ENCODE measurements around the gene PHLDB2.

Gene PHLDB2

DNA sequence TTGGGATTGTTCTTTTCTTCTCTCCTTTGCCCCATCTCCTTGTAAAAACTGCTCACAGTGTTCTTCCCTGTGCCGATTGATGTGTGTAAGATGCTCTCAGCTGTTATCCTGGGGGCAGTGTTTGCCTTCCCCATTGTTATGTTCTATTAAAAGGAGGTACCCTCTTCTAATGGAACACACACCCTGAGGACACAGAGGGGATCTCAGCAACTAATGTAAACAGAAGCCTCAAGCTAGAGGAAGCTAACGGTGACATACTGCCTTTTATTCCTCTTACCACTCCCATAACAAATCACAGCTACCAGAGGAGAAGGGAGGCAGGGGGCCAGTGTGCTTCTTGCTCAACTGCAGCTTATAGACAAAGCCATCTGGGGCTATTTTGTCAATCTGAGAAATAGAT lies 141.9 kb downstream of the PHLDB2 start:
- CTCF ChIA-PET, result interaction anchor here (1.8 to 6.9 kb wide), 3 partner anchors 9 to 12 kb away, joined by 4 to 55 read pairs (median 47); no protein-coding TSS in a partner anchor
- no peak overlapping the region for H3K27ac Mint-ChIP-seq
- DNase-seq, result no peak
- peaks cover 14% of the 10 kb centered on the region for H3K27me3 Mint-ChIP-seq
- H3K4me3 Mint-ChIP-seq, result no peak overlapping the region
- no peaks in the 10 kb centered on the region for H3K36me3 Mint-ChIP-seq
- H3K9me3 Mint-ChIP-seq, result no peaks in the 10 kb centered on the region
- H3K4me1 Mint-ChIP-seq, result peaks cover 31% of the 10 kb centered on the region

DNA sequence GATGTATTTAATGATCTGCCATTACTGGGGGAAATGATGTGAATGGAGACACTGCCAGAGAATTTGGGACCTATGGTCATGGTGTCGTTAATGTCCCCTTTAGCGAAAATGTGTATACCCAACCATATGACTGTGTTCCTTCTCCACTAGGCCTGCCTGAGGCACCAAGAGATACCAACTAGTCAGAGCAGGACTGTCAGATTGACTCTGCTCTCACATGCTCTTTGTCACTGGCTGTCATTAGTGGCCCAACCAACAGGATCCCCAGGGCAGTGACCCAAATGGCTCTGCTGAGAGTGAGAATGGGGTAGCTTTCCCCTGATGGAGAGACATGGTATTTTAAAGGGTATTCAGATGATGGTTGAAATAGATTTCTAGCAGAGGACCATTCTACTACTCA lies 142.5 kb downstream of the PHLDB2 start:
- H3K27me3 Mint-ChIP-seq, result peaks cover 14% of the 10 kb centered on the region
- peaks cover 31% of the 10 kb centered on the region for H3K4me1 Mint-ChIP-seq
- no peak overlapping the region for H3K27ac Mint-ChIP-seq
- H3K9me3 Mint-ChIP-seq, result no peaks in the 10 kb centered on the region
- H3K4me3 Mint-ChIP-seq, result no peak overlapping the region
- no peaks in the 10 kb centered on the region for H3K36me3 Mint-ChIP-seq
- CTCF ChIA-PET, result interaction anchor here (1.1 to 6.9 kb wide), 6 partner anchors 8 to 22 kb away, joined by 3 to 55 read pairs (median 4); partner anchors contain the start of gene ABHD10
- no peak for DNase-seq

DNA sequence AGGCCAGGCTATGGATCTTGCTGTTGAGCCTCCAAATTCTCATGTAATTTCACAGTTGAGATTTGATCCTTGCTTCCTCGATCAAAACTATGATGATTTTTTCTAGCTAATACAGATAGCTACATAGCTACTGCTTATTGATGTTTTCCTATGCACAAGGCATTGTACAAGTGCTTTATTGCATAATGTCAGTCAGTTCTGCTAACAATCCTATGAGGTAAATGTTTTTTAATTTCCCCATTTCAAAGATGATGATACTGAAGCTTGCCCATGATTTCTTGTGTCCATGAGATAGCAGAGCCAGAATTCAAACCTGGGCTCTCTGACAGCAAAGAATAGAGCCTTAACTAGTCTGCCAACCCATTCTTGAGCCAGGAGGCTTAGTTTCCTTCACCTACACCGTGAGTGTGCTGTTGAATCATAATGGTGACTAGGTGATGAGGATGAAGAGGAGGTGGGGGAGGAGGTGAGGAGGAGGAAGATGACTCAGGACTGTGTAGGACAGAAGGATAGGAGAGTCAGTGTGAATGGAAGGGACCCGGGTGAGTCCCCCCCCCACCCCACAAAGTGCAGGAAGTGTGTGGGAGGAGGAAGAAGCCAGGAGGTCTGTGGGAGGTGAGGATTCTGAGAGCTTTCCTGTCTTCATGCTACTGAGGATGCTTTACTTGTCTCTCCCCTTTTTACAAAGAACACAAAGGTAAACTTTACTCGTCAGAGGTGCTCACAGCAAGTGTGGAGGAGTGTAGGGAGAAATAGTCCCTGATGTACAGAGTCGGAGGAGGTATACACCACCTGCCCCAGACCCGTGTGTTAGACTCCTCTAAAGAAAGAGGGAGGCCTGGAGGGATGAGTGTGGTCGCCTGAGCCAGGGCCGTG lies 143.3 kb downstream of the PHLDB2 start:
- no peak overlapping the region for H3K27ac Mint-ChIP-seq
- peaks cover 14% of the 10 kb centered on the region for H3K27me3 Mint-ChIP-seq
- DNase-seq, result no peak
- H3K9me3 Mint-ChIP-seq, result no peaks in the 10 kb centered on the region
- peaks cover 31% of the 10 kb centered on the region for H3K4me1 Mint-ChIP-seq
- CTCF ChIA-PET, result interaction anchor here (0.9 to 6.9 kb wide), 8 partner anchors 8 to 333 kb away, joined by 3 to 55 read pairs (median 4); partner anchors contain the start of gene ABHD10
- H3K4me3 Mint-ChIP-seq, result no peak overlapping the region
- no peaks in the 10 kb centered on the region for H3K36me3 Mint-ChIP-seq

DNA sequence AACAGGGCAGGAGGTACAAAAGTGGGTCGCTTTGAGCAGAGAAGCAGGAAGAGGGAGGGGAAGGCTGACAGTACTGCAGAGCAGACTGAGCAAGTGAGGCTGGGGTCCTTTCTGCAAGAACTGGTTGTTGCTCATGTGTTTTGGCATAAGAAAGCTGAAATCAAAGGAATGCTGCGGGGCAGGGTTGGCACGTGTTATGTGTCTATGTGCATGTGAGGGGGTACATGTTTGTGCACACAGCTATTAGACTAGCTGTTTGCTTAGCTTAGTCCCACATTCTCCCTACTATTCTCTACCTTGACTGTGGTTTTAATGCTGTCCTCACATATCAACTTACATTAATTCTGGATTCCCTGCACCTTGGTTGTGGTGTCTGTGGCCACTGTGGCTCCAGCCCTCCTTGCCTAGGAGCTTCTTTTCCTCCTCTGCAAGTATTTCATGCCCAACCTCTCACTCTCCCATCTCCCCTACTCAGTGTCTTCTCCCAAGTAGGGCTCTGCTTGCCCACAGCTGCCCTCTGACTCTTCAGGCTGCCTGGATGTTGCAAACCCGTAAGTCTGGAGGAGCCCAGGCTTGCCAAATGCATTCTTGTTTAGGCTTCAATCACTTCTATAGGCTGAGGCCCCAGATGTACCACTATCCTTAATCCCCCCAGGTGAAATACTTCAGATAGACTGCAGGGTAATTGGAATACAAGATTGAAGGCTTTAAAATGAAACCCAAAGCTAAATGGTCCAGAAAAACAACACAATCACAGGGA lies 144.4 kb downstream of the PHLDB2 start:
- Mint-ChIP-seq H3K4me3 (no peak overlapping the region), H3K4me1 (peaks cover 29% of the 10 kb centered on the region), H3K27me3 (peaks cover 12% of the 10 kb centered on the region), H3K36me3 (no peaks in the 10 kb centered on the region), H3K9me3 (no peaks in the 10 kb centered on the region), H3K27ac (no peak overlapping the region)
- CTCF ChIA-PET, result interaction anchor here (0.7 to 6.9 kb wide), 9 partner anchors 9 to 334 kb away, joined by 3 to 55 read pairs (median 5); no protein-coding TSS in a partner anchor
- no peak for DNase-seq

DNA sequence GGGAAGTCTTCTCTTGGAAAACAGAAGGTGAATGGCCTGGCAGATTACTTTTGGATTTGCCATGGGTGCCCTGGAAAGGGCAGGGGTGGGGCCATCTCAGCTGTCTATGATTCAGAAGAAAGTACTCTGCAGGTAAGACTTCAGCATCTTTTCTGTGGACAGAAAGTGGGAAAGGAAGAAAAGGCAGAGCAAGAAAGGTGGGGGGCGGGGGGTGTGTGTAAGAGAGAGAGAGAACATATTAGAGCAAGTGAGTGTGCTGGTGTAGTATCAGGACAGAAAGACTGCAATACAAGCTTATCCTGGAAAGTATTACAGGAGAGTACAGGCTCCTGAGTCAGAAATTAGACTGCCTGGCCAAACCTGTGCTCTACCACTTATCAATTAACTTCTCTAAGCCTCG lies 145.1 kb downstream of the PHLDB2 start:
- no peak overlapping the region for H3K27ac Mint-ChIP-seq
- CTCF ChIA-PET, result interaction anchor here (1.0 to 2.3 kb wide), 5 partner anchors 9 to 335 kb away, joined by 4 to 7 read pairs (median 6); no protein-coding TSS in a partner anchor

DNA sequence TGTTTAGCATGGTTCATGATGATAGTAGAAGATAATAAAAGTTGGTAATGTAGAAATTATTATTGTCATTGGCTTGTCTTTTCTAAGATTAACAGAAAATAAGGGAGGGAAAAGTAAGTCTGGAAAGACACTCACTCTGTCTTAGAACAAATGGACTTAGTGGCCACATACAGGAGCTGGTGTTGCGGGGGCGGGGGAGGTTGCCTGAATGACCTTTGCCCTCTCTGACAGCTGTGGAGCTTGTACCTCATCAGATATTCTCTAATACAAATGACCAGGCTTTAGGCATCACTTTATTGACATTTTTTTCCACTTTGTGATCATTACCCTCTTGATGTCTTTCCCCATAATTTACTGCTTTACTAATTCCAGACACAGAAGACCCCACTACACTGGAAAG lies 145.6 kb downstream of the PHLDB2 start:
- peaks cover 20% of the 10 kb centered on the region for H3K4me1 Mint-ChIP-seq
- no peak overlapping the region for H3K4me3 Mint-ChIP-seq
- no peaks in the 10 kb centered on the region for H3K36me3 Mint-ChIP-seq
- DNase-seq, result no peak
- CTCF ChIA-PET, result interaction anchor here (1.0 to 1.1 kb wide), 3 partner anchors 8 to 15 kb away, joined by 4 to 6 read pairs (median 6); no protein-coding TSS in a partner anchor
- H3K9me3 Mint-ChIP-seq, result no peaks in the 10 kb centered on the region
- no peak overlapping the region for H3K27ac Mint-ChIP-seq
- H3K27me3 Mint-ChIP-seq, result no peaks in the 10 kb centered on the region

More for the DNA sequence above, 145.1 kb downstream of the PHLDB2 start:
- no peak overlapping the region for H3K4me3 Mint-ChIP-seq
- DNase-seq, result no peak
- no peaks in the 10 kb centered on the region for H3K9me3 Mint-ChIP-seq
- H3K4me1 Mint-ChIP-seq, result peaks cover 23% of the 10 kb centered on the region
- no peaks in the 10 kb centered on the region for H3K36me3 Mint-ChIP-seq
- peaks cover 5% of the 10 kb centered on the region for H3K27me3 Mint-ChIP-seq

DNA sequence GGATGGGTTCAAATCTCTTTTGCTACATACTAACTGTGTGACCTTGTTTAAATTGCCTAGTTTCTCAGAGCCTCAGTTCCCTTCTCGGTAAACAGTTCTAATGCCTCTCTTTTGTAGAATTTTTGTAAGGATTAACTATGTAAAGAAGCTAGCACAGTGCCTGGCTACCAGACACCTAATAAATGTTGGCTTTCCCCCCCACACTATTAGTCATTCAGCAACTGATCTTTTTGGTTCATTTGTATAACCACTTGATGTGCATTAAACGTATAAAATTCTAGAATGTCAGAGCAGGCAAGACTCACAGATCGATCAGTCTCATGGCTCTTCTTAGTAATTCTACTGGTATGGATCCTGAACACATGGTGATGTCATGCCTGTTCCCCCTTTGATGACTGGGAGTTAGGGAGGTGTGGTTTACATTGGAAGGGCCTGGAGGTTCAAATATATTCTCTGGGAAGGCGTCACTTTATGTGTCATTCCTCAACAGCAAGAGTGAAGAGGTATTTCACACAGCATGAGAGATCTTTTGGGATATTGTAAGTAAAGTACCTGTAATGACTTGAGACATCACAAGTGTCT lies 146.1 kb downstream of the PHLDB2 start:
- CTCF ChIA-PET, result interaction anchor here (1.0 kb wide), 1 partner anchor 16 kb away, joined by 6 read pairs; no protein-coding TSS in a partner anchor
- H3K4me3 Mint-ChIP-seq, result no peak overlapping the region
- H3K36me3 Mint-ChIP-seq, result no peaks in the 10 kb centered on the region
- H3K27ac Mint-ChIP-seq, result no peak overlapping the region
- peaks cover 18% of the 10 kb centered on the region for H3K4me1 Mint-ChIP-seq
- DNase-seq, result no peak
- H3K9me3 Mint-ChIP-seq, result no peaks in the 10 kb centered on the region
- H3K27me3 Mint-ChIP-seq, result no peaks in the 10 kb centered on the region

DNA sequence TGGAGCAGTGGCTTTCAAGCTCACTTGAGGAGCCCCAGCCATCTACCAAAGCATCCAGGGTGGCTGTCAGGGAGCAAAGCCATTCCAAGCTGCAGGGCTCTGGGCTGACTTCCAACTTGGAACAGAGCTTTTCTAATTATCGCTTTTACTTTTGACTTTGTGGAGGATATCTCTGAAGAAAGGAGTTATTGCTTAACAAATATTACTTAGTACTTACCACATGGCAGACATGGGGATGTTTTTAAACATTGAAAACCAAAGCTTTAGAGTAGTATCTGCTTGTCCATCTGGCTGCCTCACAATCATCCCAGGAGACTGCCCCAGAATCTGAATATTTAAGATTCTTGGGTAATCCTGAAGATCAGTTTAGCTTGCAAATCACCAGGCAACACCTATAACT lies 148.6 kb downstream of the PHLDB2 start:
- CTCF ChIA-PET, result interaction anchor here (1.5 to 2.8 kb wide), 4 partner anchors 17 to 290 kb away, joined by 3 to 13 read pairs (median 6); no protein-coding TSS in a partner anchor
- no peak overlapping the region for H3K27ac Mint-ChIP-seq
- H3K36me3 Mint-ChIP-seq, result no peaks in the 10 kb centered on the region
- peaks cover 14% of the 10 kb centered on the region for H3K4me1 Mint-ChIP-seq
- H3K9me3 Mint-ChIP-seq, result no peaks in the 10 kb centered on the region
- H3K27me3 Mint-ChIP-seq, result no peaks in the 10 kb centered on the region
- DNase-seq, result no peak
- H3K4me3 Mint-ChIP-seq, result no peak overlapping the region

DNA sequence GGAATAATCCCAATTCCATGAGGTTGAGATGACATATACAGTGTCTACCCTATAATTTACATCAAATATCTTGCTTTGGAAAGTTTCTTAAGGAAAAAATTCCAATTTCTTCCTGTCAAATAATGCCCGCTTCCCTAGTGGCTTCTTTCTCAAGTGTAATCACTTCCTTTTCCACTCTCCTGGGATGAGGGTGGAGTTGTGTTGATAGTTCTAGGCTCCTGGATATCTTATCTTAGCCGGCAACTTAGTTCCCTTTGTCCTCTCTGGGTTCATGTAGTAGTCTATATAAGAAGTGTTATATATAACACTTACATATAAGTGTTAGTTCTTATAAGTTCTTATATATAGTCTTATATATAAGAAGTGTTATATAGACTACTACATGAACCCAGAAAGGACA lies 150.6 kb downstream of the PHLDB2 start:
- Mint-ChIP-seq H3K4me1 (peaks cover 13% of the 10 kb centered on the region), H3K9me3 (no peaks in the 10 kb centered on the region), H3K27ac (no peak overlapping the region), H3K36me3 (no peaks in the 10 kb centered on the region), H3K27me3 (no peaks in the 10 kb centered on the region), H3K4me3 (no peak overlapping the region)
- CTCF ChIA-PET, result interaction anchor here (0.7 to 8.2 kb wide), 2 partner anchors 21 to 38 kb away, joined by 3 to 137 read pairs; no protein-coding TSS in a partner anchor
- no peak for DNase-seq

DNA sequence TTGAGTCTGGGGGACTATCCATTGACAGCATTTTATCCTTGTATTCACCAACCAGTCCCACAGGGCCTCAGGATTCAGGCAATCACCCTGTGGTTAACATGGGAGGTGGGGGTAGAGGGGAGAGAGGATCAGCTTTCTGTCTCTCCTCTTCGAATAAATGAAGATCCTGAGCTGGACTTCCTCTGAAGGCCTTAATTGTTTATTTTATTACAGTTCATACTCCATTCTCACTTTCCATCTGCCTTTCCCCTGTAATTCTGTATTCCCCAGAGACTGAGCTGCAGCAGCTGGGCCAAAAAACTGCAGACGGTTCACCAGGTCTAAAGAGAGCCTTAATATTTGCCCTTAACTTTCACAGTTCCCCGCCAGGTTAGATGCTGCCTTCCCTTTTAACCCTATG lies 151.6 kb downstream of the PHLDB2 start:
- DNase-seq, result no peak
- Mint-ChIP-seq H3K27ac (no peak overlapping the region), H3K9me3 (no peaks in the 10 kb centered on the region), H3K4me1 (peaks cover 13% of the 10 kb centered on the region), H3K4me3 (no peak overlapping the region), H3K36me3 (no peaks in the 10 kb centered on the region), H3K27me3 (no peaks in the 10 kb centered on the region)
- CTCF ChIA-PET, result interaction anchor here (0.7 to 8.2 kb wide), 3 partner anchors 8 to 294 kb away, joined by 3 to 137 read pairs (median 4); no protein-coding TSS in a partner anchor

DNA sequence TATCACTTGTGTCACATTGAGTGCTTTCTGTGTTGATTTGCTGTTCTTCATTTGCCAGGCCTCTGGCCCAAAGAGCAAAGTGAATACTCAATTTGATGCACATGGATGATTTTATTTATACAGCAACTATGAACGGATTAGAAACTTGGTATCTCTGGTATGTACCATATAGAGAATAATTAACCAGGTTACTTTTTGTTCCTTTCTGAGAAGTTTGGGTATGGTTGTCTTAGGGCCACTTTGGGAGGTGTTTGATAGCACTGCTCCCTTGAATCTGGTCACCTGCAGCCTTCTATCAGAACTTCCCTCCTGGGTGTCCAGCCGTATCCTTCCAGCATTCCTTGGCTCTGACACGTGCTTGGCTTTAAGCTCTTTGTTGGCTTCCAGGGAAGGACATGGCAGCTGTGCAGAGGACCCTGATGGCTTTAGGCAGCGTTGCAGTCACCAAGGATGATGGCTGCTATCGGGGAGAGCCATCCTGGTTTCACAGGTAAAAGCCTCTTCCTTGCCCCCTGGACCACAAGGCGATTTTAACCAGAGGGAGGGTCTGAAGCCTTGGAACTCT lies 152.4 kb downstream of the PHLDB2 start:
- Mint-ChIP-seq H3K27me3 (no peaks in the 10 kb centered on the region), H3K9me3 (no peaks in the 10 kb centered on the region), H3K4me3 (no peak overlapping the region), H3K4me1 (peaks cover 13% of the 10 kb centered on the region), H3K27ac (no peak overlapping the region), H3K36me3 (no peaks in the 10 kb centered on the region)
- CTCF ChIA-PET, result interaction anchor here (0.7 to 8.2 kb wide), 2 partner anchors 23 to 32 kb away, joined by 3 to 137 read pairs; no protein-coding TSS in a partner anchor
- DNase-seq, result no peak

DNA sequence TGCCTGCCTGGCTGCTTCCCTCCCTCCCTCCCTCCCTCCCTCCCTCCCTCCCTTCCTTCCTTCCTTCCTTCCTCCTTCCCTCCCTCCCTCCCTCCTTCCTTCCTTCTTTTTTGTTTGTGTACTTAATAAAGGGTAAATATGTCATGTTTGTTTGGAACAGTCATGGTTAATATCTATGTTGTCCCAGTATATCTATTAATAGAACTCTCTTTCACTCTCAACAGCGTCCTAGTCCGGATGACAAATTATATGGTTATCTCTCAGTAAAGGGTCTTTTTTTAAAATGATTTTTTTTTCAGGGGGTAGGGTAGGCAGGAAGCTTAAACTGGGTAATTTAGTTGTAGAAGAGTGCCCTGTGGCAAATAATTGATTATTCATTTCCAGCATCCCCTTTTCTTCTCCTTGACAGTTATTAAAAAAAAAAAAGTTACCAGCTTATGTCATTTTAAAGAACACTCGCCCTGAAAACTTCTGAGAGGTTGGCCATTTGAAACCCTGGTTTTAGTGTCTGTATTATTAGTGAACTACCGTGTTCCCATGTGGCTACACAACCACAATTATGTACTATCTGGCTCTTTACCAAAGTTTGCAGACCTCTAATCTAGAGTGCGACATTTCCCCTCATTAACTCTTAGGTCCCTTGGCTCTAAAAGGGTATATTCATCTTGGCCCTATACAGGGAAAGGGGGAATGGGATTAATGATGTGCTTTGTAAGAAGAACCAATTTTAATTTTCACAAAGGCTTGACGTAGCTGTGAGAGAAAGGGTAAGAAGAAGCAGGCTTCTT lies 153.3 kb downstream of the PHLDB2 start:
- H3K27me3 Mint-ChIP-seq, result no peaks in the 10 kb centered on the region
- no peak overlapping the region for H3K4me3 Mint-ChIP-seq
- no peak overlapping the region for H3K27ac Mint-ChIP-seq
- no peak for DNase-seq
- CTCF ChIA-PET, result interaction anchor here (0.7 to 8.2 kb wide), 28 partner anchors 8 to 432 kb away, joined by 3 to 137 read pairs (median 4); partner anchors contain the start of genes ABHD10 and TAGLN3
- no peaks in the 10 kb centered on the region for H3K9me3 Mint-ChIP-seq
- H3K4me1 Mint-ChIP-seq, result peaks cover 13% of the 10 kb centered on the region
- H3K36me3 Mint-ChIP-seq, result no peaks in the 10 kb centered on the region

All from activated naive CD4-positive, alpha-beta T cell treated with anti-CD3 and anti-CD28 coated beads, Interleukin-2, amount 10 ng/mL, durations not matched to agents 7 days and 5 days (primary cell).